H7 (cell line): Measurements from ENCODE around the gene GRID2. TPM values are rescaled to one million over a fixed set of nuclear protein-coding genes. Genes with fewer than 3 reads are reported as not detected.
"Not testable (repeated sequence)": the region's sequence is repeated elsewhere in the genome, so short reads cannot be mapped to it uniquely, and the experiment has no call there.

ENCODE experiments used
- DNase-seq: peaks from one replicate; pipeline ENCODE4 v3.0.0; 2012
- H3K27me3 ChIP-seq: 2 replicates; pipeline ENCODE4 v1.6.0; 2011; ENCODE audit warnings: mild to moderate bottlenecking, low read length; ENCODE audit not compliant: control insufficient read depth, insufficient read depth
- H3K36me3 ChIP-seq: replicated peaks from 2 replicates; pipeline ENCODE4 v1.5.1; 2011; ENCODE audit warnings: low read length; ENCODE audit not compliant: control insufficient read depth, insufficient read depth
- H3K4me3 ChIP-seq: 2 replicates; pipeline ENCODE4 v1.5.1; 2011; ENCODE audit warnings: low read depth, mild to moderate bottlenecking, control low read depth, low read length, moderate library complexity; ENCODE audit not compliant: insufficient read depth
- total RNA-seq: library from RNA; depleted of rRNA; stranded (reverse); fragments of >200 nt; shearing (Covaris generic); gene quantifications from 2 replicates; pipeline ENCODE4 v1.2.3, GENCODE V29; 2014

Gene GRID2
- total RNA-seq, 1 experiment from 2014 or later, result 19.1 TPM

DNA sequence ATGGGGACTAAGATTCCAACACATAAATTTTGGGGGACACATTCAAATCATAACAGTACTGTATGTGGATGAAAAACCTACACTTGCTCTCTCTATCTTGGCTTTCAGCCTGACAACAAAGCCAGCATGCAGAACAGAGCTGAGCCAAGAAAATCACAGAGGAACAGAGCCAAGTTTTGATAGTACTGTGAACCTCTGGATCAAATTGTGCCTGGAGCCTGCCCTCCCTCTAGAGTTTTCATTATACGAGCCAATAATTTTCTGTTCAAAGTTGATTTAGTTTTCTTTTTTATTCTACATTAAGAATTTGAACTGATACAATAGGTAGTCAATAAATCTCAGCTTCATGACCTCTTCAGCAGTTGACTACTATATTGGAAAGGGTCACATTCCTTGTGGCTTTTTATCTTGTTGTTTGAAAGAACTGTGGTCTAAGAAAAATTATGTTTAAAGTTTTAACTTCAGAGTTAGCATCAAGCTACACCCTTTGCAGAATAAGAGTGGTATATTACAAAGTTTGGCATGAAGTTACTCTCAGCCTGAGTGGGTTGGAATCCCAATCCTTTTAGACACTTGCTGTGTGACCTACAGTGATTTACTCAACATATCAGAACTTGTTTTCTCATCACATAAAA, 31.1 kb downstream of the GRID2 start:
- Histone ChIP-seq H3K4me3 (no peak overlapping the region), H3K27me3 (no peaks in the 10 kb centered on the region), H3K36me3 (no peaks in the 10 kb centered on the region)
- no peak for DNase-seq

DNA sequence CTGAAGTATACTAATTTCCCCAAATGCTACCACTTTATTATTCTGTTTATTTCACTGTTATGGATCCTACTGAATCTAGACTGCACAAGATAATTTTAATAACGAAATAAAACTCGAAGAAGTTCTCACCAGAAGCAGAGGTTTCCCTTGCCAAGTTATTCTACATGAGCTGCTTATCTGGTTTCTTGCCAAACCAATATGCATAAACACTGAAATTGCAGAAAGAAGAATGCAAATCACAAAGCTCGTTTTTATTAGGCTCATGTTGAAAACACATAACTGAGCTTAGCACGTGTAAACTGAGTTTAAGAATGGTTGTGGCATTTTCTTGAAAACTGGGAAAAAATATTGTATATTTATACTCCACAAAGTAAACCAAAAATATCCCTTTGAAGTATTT, 35.9 kb downstream of the GRID2 start:
- no peaks in the 10 kb centered on the region for H3K27me3 ChIP-seq
- H3K4me3 ChIP-seq, result no peak overlapping the region
- no peak for DNase-seq
- no peaks in the 10 kb centered on the region for H3K36me3 ChIP-seq

DNA sequence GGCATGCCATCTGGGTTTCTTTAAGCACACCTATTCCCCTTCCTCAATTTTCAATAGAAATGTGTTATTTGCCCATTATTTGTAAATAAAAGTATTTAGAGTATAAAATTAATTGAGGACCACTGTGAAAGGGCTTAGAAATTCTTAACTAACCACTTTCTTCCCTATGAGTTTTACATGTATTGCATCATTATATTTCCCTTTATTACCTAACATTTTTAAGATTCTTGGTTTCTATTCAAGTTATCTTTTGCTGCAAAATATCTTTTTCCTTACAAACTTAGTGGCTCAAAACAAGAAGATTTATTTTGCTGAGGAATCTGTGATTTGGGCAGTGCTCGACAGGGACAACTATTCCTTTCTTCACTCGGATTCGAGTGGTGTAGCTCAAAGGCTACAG, 40.5 kb downstream of the GRID2 start:
- H3K4me3 ChIP-seq, result no peak overlapping the region
- H3K27me3 ChIP-seq, result no peaks in the 10 kb centered on the region
- DNase-seq, result no peak
- H3K36me3 ChIP-seq, result no peaks in the 10 kb centered on the region

DNA sequence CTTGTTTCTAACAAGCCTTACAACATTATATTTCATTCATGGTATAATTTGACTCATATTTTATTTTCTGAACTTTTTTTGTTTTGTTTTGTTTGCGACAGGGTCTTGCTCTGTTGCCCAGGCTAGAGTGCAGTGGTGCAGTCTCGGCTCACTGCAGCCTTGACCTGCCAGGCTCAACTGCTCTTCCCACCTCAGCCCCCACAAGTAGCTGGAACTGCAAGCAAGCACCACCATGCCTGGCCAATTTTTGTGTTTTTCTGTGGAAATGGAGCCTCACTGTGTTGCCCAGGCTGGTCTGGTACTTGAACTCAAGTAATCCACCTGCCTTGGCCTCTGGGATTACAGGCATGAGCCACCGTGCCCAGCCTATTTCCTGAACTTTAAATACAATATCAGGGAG, 42.5 kb downstream of the GRID2 start:
- no peak for DNase-seq
- Histone ChIP-seq H3K27me3 (no peaks in the 10 kb centered on the region), H3K4me3 (no peak overlapping the region), H3K36me3 (no peaks in the 10 kb centered on the region)

DNA sequence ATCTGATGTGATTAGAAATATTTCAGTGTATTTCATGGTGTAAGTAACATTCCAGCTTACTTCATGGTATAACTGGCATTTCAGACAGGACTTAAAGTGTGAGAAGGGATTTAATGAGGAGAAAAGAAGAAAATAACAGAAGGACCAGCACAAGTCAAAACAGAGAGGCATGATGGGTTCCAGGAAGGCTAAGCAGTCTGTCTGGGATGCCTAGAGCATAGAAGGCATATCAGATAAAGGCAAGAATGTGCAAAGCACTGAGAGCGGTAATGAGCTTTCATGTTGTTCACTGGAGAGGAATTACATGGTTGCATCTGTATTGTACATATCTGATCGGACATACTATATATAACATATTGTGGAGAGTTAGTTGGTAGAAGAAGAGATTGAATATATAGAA, 54.2 kb downstream of the GRID2 start:
- Histone ChIP-seq H3K4me3 (no peak overlapping the region), H3K27me3 (no peaks in the 10 kb centered on the region), H3K36me3 (no peaks in the 10 kb centered on the region)
- DNase-seq, result no peak

DNA sequence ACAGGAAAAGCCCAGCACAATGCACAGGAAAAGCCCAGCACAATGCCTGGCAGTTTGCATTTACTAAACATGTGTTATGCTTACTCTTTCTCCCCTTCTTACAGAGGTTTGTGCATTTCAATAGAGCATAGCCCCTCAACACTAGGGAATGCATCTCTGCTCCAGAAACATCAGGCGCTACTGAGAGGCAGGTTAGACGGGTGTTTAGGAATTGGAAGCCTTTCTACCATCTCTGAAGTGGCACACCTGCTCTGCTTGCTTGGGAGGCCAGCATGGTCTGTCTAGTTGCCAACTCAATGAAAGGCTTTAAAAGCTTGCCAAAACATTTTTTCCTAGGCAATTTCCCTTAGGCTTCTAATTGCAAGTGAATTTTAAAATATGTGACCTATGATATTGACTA, 55.7 kb downstream of the GRID2 start:
- Histone ChIP-seq H3K4me3 (no peak overlapping the region), H3K36me3 (no peaks in the 10 kb centered on the region), H3K27me3 (no peaks in the 10 kb centered on the region)
- DNase-seq, result no peak

DNA sequence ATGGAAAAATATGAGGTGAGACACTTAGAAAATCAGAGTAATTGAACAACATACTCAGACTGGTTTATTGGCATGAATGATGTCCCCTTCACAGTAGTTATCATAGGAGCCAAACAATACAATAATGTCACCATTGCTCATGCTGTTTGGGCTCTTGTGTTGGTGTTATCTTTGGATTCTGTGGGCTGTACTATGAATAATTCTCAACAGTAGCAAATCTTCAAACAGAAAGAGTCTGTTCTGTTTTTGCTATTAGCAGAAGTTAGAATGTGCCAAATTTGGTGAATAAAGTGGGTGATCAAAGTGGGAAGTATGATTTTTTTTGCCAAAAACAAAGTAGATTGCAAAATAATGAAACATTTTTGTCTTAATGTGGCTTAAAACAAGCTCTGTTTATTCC, 58.3 kb downstream of the GRID2 start:
- DNase-seq, result no peak
- H3K4me3 ChIP-seq, result no peak overlapping the region
- no peaks in the 10 kb centered on the region for H3K27me3 ChIP-seq
- no peaks in the 10 kb centered on the region for H3K36me3 ChIP-seq

DNA sequence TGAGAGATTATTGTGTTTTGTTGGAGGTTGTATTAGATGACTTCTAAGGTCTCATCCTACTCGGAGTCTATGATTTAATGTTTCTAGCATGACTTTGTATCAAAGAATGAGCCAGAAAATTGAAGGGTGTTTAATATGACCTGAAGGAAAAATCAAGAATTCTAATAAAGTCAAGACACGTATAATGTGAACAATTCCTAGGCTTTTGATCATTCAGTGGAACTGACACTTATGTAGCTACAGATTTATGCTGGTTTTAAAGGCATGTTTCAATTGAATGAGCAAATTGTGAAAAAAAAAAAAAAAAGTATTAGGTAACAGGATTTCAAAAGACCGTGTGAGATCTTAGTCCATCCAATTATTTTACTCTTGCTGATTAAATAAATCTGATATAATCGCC, 64.9 kb downstream of the GRID2 start:
- no peak overlapping the region for H3K4me3 ChIP-seq
- H3K27me3 ChIP-seq, result no peaks in the 10 kb centered on the region
- no peak for DNase-seq
- H3K36me3 ChIP-seq, result no peaks in the 10 kb centered on the region

DNA sequence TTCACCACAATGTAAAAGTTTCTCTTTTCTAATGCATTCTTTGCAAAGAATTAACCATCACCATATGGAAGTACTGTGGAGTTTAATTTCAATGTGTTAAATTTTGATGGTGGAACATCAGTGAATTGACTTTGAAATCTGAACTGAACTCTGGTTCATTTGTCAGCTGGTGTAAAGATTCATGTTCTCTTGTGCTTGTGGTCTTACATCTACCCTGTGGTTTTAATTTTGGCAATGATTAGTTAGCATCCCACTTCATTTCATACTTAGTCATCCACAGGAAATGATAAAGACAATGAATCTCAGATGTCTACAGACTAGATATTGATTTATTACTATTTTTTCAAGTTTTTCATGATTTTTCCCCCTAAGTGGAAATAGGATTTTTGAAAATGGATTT, 77.8 kb downstream of the GRID2 start:
- no peaks in the 10 kb centered on the region for H3K36me3 ChIP-seq
- no peak for DNase-seq

DNA sequence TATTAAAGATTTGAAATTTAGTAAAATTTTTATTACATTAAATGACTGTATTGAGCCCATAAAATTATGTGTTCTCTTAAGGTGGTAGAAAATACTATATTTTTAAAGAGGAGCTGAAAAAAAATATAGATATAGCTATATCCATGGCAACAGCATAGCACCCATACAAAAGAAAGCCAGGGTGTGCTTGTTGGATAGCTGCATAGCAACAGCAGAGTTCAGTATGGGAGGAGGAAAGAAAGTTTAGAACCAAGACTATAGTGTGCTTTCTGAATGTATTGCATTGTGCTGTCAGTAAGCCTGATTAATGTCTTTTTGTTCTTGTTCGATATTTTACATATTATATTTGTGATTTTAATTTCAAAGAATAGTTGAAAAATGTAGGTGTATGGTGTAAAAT, 78.4 kb downstream of the GRID2 start:
- no peak for DNase-seq
- H3K4me3 ChIP-seq, result no peak overlapping the region
- H3K36me3 ChIP-seq, result no peaks in the 10 kb centered on the region
- H3K27me3 ChIP-seq, result no peaks in the 10 kb centered on the region

More for the DNA sequence above, 77.8 kb downstream of the GRID2 start:
- Histone ChIP-seq H3K27me3 (no peaks in the 10 kb centered on the region), H3K4me3 (no peak overlapping the region)

DNA sequence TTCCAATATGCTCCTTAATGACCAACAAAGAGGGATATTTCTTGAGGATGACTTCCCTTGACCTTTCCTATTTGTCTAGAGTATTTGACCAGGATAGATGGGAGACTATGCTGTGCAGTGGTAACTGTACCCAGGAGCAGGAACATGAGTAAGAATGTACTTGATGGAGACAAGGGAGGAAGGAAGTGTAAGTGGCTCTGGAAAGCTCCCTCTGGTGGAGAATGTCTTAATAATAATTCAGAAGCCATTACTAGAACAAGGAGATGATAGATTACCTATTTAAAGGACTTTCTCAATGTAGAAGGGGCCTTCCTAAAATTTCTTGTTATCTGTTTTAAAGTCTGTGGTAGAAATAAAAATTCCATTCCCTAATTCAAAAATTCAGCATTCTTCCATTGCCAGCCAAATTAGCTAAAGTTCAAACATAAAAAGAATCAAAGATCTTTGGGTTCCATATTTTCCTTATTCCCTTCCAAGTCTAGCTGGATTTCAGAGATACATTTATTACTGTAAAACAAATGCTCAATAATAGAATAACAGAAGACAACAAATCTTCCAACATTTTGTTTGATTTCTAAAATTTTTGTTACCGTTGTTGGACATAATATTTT, 83.8 kb downstream of the GRID2 start:
- H3K36me3 ChIP-seq, result no peaks in the 10 kb centered on the region
- H3K27me3 ChIP-seq, result no peaks in the 10 kb centered on the region
- H3K4me3 ChIP-seq, result no peak overlapping the region
- peak; percentile 2 for DNase-seq

DNA sequence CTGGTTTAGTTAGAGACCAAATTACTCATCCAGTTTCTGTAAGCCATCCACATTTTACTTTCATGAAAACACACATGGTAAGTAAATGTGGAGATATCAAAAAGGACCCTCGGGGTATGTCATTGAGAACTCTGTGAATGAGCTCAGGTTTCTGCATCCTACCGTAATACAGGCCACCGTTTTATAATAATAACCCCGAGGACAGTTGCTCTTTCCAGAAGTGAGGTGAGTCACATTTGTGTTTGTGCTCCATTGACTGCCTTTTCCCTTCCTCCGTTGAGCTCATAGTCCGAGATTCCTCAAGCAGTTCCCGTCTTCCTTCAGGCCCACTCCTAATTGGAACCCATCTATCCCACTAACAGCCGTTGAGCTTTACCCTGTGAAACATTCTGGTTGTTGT, 95.3 kb downstream of the GRID2 start:
- Histone ChIP-seq H3K36me3 (no peaks in the 10 kb centered on the region), H3K4me3 (no peak overlapping the region), H3K27me3 (no peaks in the 10 kb centered on the region; the same call in 1 of the 2 replicates)
- DNase-seq, result no peak

DNA sequence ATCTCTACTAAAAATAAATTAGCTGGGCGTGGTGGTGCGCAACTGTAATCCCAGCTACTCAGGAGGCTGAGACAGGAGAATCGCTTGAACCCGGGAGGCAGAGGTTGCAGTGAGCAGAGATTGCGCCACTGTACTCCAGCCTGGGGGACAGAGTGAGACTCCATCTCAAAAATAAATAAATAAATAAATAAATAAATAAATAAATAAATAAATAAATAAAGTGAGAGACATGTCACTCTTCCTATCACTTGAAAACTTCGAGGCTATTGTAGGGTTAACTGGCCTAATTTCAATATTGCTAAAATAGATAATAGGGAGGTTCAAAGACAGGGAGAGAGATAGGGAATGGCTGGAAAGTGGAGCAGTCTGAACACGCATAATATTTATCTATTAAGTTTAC, 99.8 kb downstream of the GRID2 start:
- H3K36me3 ChIP-seq, DNase-seq, H3K27me3 ChIP-seq, H3K4me3 ChIP-seq: not testable (repeated sequence)

DNA sequence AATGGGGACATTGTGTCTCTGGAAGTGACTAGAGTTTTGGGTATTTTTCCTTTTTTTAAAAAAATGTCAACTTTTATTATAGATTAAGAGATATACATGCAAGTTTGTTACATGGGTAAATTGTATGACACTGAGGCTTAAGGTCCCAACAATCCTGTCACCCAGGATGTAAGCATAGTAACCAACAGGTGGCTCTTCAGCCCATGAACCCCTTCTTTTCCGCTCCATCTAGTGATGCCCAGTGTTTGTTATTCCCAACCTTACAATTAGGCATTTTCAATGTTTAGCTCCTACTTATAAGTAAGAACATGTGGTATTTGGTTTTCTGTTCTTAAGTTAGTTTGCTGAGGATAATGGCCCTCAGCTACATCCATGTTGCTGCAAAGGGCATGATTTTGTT, 102.7 kb downstream of the GRID2 start:
- Histone ChIP-seq H3K36me3 (no peaks in the 10 kb centered on the region), H3K27me3 (no peaks in the 10 kb centered on the region), H3K4me3 (no peak overlapping the region)
- DNase-seq, result no peak

DNA sequence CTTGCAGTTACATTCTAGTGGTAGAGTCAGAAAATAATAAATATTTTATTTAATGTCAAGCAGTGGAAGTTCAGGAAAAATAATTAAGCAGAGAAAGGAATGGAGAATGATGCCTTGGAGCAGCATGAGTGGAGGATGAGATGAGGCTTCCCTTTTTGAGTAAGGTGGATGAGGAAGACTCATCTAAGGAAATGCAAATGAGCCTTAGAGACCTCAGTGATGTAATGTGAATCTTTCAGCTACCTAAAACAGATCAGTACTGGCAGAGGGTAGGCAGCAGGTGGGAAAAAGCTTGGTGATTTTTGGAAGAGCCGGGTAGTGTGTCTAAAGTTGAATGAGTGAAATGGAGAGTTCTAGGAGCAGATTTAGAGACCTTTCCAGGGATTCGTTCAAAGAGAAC, 118.2 kb downstream of the GRID2 start:
- H3K36me3 ChIP-seq, result no peaks in the 10 kb centered on the region
- DNase-seq, result no peak
- no peak overlapping the region for H3K4me3 ChIP-seq
- no peaks in the 10 kb centered on the region for H3K27me3 ChIP-seq
